WERI-Rb-1 (cell line): Measurements from ENCODE around the gene JADE1.

Experiments used
- DNase-seq: peaks from one replicate; pipeline ENCODE4 v3.0.0-alpha.2; 2020
- H3K27ac ChIP-seq: fragments of 250-450 bp; sonication (Bioruptor Pico); 2 replicates; pipeline ENCODE4 v1.5.1; 2020; ENCODE audit warnings: mild to moderate bottlenecking, moderate library complexity
- H3K27me3 ChIP-seq: fragments of 250-450 bp; sonication (Bioruptor Pico); 2 replicates; pipeline ENCODE4 v1.5.1; 2021; ENCODE audit warnings: mild to moderate bottlenecking, low read depth, moderate library complexity; ENCODE audit not compliant: insufficient read depth, severe bottlenecking
- H3K36me3 ChIP-seq: fragments of 250-450 bp; sonication (Bioruptor Pico); 2 replicates; pipeline ENCODE4 v1.5.1; 2020; ENCODE audit warnings: mild to moderate bottlenecking, moderate library complexity
- H3K4me3 ChIP-seq: 2 replicates; pipeline ENCODE4 v1.5.1; 2011; ENCODE audit warnings: low read depth, mild to moderate bottlenecking, control low read depth, low read length
- H3K9me3 ChIP-seq: fragments of 250-450 bp; sonication (Bioruptor Pico); 2 replicates; pipeline ENCODE4 v1.5.1; 2021; ENCODE audit warnings: mild to moderate bottlenecking, moderate library complexity; ENCODE audit not compliant: severe bottlenecking
- CTCF ChIP-seq: IDR thresholded peaks from 2 replicates; pipeline ENCODE4 v1.5.1; 2011; ENCODE audit warnings: low read depth, mild to moderate bottlenecking, control low read depth, inconsistent platforms, low read length

The JADE1 gene

GRCh38 chr4:128871948-128872347, 62.4 kb downstream of the JADE1 start:
- Histone ChIP-seq H3K36me3 (peaks cover 49% of the 10 kb centered on the region), H3K27ac (no peak overlapping the region), H3K27me3 (no peaks in the 10 kb centered on the region), H3K9me3 (no peaks in the 10 kb centered on the region), H3K4me3 (no peak overlapping the region)
- TF ChIP-seq CTCF = no peak
- no peak for DNase-seq

- Histone ChIP-seq H3K36me3 (peaks cover 16% of the 10 kb centered on the region), H3K4me3 (no peak overlapping the region), H3K9me3 (no peaks in the 10 kb centered on the region), H3K27me3 (no peaks in the 10 kb centered on the region), H3K27ac (no peak overlapping the region)
- TF ChIP-seq CTCF = no peak
- DNase-seq = no peak
Measured at GRCh38 chr4:128876200-128876599, 66.7 kb downstream of the JADE1 start.

GRCh38 chr4:128877934-128878333, 68.4 kb downstream of the JADE1 start:
- TF ChIP-seq CTCF = no peak
- H3K27ac ChIP-seq = no peak overlapping the region
- H3K27me3 ChIP-seq = no peaks in the 10 kb centered on the region
- no peak for DNase-seq
- H3K4me3 ChIP-seq = no peak overlapping the region
- no peaks in the 10 kb centered on the region for H3K9me3 ChIP-seq
- no peaks in the 10 kb centered on the region for H3K36me3 ChIP-seq

- H3K4me3 ChIP-seq = no peak overlapping the region
- H3K36me3 ChIP-seq = no peaks in the 10 kb centered on the region
- no peak for DNase-seq
- H3K27ac ChIP-seq = no peak overlapping the region
- no peaks in the 10 kb centered on the region for H3K27me3 ChIP-seq
- H3K9me3 ChIP-seq = no peaks in the 10 kb centered on the region
- TF ChIP-seq CTCF = no peak
Measured at GRCh38 chr4:128879283-128879682, 69.8 kb downstream of the JADE1 start.

GRCh38 chr4:128879971-128880370, 70.5 kb downstream of the JADE1 start:
- TF ChIP-seq CTCF = no peak
- H3K27me3 ChIP-seq = no peaks in the 10 kb centered on the region
- no peak overlapping the region for H3K27ac ChIP-seq
- H3K9me3 ChIP-seq = no peaks in the 10 kb centered on the region
- no peak overlapping the region for H3K4me3 ChIP-seq
- H3K36me3 ChIP-seq = no peaks in the 10 kb centered on the region
- DNase-seq = no peak

- TF ChIP-seq CTCF = no peak
- DNase-seq = no peak
- H3K27ac ChIP-seq = no peak overlapping the region
- H3K4me3 ChIP-seq = no peak overlapping the region
- no peaks in the 10 kb centered on the region for H3K27me3 ChIP-seq
- no peaks in the 10 kb centered on the region for H3K9me3 ChIP-seq
- no peaks in the 10 kb centered on the region for H3K36me3 ChIP-seq
Measured at GRCh38 chr4:128880662-128881061, 71.2 kb downstream of the JADE1 start.
